C1 segment of cervical spinal cord (tissue), 14 donors: ENCODE results near the gene TLR8.
A peak's percentile ranks its signal among the peaks of the same experiment; 100 is the strongest.
"Not testable (repeated sequence)": the region's sequence is repeated elsewhere in the genome, so short reads cannot be mapped to it uniquely, and the experiment has no call there.

Experiments
- DNase-seq, 14 donors: peaks; one replicate each; lab custom pipeline; 2025; lab: John Stamatoyannopoulos, UW

The TLR8 gene

DNA sequence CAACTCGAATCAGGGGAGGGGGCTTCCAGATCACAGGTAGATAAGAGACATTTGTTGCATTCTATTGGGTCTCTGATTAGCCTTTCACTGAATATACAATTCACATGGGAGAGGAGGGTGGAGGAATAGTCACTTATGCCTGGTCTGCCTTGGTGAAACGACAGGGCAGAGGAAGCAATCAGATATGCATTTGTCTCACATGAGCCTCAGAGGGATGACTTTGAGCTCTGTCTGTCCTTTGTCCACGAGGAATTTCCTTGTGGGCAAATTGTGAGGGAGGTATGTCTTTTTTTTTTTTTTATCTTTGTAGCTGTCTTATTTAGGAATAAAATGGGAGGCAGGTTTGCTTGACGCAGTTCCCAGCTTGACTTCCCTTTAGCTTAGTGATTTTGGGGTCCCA lies 40.0 kb downstream of the TLR8 start:
- DNase-seq: no peak

DNA sequence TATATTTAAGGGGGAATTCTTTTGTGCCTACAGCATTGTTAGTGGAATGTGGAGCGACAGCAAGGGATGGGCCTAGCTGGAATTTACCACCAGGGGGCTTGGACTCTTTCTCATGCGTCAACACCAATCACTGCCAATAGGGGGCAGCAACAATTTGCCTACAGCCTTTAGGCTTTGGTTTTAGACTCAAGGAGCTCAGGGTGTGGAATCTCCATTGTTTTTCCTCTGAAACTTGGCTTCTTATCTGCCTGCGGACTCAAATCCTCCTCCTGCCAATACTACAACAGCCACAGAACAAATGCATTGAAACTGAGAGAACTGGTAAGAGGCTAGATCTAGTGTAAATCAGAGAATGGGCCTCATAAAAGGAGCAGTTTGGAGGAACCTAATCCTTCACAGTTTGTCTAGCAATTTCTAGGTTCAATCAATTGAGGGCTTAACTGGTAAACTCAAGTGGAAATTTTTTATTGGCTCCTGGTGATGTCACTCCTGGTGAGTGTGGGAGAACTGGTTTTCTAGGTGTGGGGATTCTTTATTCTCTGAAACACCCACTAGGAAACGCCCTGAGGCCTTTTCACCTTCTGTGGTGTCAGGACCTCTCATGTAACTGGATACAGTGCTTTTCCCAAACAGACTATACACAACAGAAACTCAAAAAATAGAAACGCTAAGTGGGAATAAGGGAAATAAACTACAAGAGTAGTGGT lies 40.6 kb downstream of the TLR8 start:
- peak in 8 of 14 donors; percentile 1 to 37 (median 18) for DNase-seq

DNA sequence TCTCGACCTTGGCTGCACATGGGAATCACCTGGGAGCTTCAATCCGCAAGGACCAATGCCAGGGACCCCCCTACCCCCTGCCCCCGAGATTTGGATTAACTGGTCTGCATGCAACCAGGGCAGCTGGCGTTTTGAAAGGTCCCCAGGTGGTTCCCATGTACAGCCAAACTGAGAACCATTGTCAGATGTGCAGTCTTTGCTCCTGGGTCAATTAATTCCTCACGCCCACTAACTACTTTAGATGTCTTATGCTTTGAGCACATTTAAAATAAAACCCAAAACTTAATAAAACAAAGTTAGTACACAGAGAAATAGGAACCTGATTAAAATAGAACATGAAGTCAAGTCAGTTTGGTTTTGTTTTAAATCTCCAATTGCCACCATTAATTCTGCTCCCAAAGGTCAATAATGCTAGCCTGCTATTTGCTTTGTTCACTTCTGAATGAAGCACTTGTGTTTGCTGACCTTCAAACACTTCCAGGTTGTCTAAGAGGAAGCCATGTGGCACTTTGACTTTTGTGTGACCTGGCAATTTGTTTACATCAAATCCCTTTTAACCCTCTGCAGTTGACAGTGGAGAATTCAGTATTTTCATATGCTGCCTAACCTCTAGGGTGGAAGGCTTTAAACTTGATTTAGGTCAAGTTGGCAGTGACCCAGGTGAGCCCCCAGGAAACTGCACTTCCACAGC lies 41.3 kb downstream of the TLR8 start:
- no peak for DNase-seq

DNA sequence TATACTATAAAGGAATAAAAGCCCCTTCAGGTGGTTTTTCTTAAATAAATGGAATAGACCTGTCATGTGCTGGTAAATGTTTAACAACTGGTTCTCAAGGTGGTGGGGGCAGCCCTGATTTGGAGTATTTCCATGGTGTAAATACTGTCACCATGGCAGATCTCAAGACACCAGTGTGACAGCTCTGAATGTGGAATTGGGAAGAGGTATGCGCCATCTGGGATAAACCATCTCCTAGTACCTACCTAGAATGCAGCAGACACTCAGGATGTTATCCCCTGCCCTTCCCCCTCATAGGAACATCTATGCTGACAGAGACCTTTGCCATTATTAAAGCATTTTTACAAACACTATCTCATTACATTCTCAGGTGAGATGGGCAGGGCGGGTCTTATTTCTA lies 42.1 kb downstream of the TLR8 start:
- DNase-seq: no peak

DNA sequence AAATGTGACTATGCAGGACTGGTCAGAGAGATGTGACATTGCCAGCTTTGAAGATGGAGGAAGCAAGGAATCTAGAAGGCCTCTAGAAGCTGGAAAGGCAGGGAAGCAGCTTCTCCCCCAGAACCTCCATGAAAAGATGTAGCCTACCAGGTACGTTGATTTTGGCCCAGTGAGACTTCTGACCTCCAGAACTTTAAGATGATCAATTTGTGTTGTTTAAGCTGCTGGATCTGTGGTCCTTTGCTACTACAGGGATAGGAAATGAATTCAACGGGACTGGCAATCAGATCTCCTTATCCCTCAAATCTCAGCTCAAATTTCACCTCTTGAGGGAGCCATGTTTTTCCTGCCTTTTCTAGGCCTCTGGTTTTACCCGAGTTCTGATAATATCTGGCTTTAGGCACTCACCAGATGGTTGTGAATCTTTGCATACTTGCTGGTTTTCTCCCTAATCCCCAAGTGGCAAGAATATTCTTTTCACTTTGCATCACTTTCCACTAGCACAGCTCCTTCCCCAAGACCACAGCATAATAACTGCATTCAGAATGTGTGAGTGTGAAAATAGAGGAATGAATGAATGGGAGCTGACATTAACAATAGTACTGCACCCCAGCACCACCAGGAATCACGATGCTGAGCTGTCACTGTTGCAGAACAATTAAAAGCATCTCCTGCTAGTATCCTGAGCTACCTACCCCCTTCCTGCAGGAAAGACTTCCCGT lies 42.9 kb downstream of the TLR8 start:
- DNase-seq: no peak

DNA sequence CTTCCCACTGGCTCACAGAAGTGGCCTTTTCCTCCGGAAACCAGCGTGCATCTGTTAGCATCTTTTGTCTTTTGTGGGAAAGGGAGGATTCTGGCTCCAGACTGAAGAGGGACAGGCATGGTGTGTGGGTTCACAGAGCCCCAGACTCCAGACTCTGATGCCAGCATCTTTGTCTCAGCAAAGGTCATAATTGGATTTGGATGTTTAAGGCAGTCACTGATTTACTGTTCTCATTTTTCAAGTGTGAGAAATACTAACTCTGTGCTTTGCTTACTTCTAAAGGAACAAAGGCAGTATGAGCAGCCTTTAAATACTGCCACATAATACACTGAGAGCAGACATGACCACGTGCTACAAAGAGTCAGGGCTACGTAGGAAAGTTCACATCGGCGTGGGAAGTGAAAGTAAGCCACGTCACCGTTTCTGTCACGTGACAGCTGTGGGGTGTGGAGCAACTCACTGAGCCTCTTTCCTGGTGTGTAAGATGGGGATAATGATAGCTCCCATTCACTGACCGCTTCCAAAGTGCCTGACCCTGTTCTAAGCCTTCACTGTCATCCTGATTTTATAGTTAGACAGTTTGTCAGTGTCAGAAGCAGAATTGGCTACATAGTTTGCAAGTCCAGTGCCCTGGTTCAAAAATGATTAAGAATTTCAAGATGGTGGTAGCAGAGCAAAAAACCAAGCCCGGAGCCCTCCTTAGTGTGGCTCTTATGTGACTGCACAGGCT lies 43.7 kb downstream of the TLR8 start:
- peak in 11 of 14 donors; percentile 17 to 76 (median 62) for DNase-seq

DNA sequence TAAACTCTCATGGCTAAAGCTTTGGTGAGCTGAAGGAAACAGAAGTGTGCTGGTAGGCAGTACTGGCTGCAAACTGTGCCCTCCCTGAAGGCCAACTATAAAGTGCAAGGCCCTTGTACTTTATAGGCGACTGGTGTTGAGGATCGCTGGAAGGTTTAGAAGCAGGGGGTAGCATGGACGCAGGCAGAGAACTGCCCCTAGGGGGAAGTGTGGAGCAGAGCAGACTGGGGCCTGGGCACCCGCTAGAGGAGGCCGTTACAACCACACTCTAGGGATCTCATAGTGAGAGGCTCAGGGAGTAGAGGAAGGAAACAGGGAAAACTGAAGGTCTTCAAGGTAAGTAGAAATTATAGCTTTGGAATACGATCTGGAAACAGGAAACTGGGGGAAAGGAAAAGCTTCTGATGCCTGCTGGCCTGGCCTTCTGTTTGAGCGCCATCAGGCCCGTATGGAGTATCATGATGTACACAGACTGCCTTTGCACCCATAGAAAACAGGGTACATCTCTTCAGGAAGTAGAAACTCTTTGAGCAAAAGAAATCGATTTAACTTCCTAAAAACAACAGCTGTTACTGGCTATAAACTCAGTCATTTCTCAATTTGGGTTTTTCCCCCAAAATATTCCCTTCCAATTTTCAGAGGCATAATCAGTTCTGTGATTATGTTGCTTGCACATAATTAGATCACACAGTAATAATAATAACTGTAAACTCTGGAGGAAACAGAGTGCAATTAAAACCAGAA lies 44.6 kb downstream of the TLR8 start:
- DNase-seq: peak in 2 of 14 donors; percentile 7 to 17

DNA sequence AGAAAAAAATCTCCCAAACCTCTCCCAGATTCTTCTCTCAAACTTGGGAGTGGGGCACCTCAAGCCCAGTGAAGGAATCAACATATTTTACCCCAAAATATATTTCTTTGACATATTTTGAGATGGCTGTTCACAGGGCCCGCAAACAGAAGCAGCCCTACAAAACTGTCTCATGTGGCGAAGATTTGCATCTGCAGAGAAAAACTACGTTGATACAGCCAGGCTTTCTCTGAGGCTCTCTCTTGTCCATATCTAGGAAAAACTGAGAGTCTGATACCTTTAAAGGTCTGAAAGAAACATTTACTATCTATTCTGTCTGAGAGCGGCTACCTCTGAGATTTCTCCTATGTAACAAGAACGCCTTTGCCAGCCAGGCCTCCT lies 45.2 kb downstream of the TLR8 start:
- no peak for DNase-seq

DNA sequence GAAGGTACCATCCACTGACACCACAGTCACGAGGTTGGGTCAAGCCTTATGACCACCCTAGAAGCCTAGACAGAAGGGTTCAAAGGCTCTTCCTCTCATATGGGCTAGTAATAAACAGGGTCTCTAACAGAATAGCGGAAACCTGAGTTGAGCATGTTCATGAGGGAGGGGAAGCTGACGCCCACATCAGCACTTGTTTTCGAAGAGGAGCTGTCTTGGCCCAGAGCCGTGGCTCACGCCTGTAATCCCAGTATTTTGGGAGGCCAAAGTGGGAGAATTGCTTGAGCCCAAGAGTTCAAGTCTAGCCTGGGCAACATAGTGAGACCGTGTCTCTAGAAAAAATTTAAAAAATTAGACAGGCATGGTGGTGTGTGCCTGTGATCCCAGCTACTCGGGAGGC lies 47.0 kb downstream of the TLR8 start:
- no peak for DNase-seq

DNA sequence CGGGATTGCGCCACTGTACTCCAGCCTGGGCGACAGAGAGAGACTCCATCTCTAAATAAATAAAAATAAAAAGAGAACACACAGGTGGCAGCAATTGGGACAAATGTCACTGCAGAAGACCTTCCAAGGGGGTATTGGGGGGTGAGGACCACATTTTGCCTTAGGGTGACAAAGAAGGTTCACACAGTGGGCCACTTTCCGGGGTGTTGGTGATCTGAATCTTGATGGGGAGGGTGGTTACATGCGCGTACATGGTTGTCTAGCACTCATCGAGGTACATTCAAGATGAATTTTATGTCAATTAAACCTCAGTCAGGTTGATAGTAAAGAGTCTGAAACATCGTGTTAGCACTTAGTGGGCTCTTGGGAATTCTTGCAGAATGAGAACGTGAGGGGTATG lies 48.0 kb downstream of the TLR8 start:
- DNase-seq: no peak

DNA sequence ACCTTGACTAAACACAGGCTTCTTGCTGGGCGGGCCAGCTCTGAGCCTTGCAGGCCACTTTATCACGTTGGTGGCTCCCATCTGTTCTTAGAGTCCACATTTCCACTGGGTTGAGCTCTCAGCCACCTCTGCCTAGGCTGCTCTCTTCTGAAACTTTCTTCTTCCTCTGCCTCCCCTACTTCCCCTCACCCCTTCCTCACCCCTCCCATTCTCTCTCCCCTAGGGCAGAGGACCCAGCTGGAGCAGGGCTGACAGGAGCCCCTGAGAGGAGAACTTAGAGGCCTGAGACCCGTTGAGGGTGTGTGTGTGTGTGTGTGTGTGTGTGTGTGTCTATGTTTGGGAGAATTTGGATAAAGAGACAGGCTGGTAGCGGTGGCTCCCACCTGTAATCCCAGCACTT lies 48.6 kb downstream of the TLR8 start:
- no peak for DNase-seq

DNA sequence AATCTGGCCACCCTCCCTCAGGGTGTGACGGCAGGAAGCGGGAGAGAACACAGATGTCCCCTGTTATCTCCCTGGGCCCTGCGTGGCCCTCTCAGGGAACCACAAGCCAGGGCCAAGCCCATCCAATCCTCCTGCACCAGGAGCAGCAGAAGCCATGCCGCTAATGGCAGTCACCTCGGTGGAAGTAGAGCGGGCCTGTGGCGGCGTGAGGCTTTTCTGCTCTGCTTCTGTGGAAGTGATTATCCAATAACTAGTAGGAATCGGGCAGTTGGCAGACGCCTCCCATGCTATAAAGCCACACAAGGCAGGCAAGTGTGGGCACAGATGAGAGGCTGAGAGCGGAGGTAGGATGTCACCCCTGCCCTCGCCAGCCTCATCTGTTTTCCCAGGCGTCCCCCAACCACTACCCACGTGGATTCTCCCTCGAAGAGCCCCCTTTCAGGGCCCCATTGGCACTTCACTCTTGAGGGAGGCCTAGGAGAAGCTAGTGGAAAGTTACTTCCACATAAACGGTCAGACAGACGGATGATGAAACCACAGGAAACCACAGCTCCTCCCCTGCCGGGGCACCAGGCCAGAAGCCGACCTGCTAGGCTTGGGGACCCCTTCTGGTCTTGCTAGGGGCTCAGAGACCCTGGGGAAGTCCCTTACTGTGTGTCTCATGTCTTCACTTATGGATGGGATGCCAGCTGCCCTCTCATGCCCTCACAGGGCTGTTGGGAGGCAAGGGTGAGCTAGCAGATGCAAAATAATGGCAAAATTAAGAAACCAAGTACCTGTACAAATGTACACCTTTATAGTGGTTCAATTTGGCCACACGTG lies 49.7 kb downstream of the TLR8 start:
- DNase-seq: peak in 8 of 14 donors; percentile 2 to 67 (median 47)

DNA sequence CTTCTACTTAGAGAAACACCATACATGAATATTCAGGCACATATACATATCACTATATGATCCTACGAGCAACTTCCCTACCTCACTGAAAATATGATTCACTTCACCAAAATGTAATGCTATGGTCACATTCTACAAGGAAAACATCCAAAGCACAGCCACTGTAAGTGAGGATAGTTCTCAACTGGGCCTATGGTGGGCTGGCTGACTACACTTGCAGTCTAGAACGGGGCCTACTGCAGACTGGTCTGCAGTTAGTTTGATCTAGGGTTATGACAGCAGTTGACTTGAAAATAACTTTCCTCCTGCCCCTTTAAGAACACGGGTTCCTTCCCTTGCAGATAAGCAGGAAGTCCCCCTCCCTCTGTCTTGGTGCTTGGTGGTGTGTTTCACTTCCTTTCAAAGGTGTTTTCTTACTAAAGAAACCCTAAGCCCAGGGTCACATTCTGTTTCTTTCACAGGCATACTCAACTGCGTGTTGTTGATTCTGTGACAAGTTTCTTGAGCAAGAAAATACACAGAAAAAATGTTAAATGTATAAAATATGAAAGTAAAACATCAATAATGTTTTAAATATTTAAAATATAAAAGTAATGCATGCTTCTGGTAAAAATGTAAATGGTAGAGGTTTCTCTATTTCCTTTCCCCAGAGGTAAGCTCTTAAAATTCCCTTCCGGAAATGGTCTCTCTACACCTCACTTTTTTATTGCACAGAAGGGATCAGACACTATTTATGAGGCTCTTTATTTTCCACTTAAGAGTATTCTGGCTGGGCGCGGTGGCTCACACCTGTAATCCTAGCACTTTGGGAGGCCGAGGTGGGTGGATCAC lies 50.5 kb downstream of the TLR8 start:
- DNase-seq: peak in 3 of 14 donors; percentile 14 to 27 (median 23)

DNA sequence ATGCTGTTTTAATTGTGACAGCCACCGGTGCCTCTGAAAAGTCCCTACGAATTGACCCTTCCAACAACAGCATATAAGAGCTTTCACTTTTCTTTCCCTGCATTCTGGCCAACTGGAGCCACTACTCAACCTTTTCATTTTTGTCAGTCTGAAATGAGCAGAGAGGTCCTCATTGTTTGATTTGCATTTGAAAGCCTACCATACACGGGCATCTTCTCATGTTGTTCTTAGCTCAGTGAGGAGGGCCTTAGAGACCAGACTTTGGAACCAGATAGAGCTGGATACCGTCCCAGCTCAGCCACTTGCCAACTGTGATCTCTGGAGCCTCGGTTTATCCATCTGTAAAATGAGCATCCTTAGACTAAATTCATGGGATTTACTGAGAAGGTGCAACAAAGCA lies 51.6 kb downstream of the TLR8 start:
- no peak for DNase-seq

DNA sequence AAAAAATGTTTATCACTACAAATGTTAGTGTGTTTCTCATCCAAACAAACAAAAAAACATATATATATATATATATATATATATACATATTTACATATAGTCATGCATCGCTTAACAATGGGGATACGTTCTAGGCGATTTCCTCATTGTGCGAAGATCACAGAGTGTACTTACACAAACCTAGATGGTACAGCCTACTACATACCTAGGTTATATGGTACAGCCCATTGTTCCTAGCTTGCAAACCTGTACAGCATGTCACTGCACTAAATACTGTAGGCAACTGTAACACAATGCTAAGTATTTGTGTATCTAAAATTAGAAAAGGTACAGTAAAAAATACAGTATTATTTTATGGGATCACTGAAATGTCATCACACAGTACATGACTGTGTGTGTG lies 52.0 kb downstream of the TLR8 start:
- no peak for DNase-seq

DNA sequence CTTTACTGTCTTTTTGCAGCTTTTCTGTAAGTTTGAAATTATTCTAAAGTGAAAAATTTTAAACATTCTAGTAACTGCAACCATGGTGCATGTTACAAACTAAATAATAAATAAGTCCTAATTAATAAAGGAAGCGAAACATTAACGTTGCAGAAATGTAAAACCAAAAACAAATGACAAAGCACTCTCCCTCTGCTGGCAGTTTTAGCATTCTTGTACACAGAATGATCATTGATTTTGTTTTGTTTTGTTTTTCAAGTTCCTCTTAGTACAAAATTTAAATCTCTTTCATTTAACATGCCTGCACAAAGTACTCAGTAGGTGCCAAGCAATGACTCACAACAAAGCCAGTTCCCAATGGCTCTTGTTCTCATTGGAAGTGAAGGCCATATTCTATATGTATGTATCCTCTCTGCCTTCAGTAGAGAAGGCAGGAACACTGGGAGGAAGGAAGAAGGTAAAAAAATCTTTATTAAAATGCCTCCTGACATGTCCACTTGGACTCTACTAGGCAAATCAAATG lies 54.8 kb downstream of the TLR8 start:
- no peak for DNase-seq

DNA sequence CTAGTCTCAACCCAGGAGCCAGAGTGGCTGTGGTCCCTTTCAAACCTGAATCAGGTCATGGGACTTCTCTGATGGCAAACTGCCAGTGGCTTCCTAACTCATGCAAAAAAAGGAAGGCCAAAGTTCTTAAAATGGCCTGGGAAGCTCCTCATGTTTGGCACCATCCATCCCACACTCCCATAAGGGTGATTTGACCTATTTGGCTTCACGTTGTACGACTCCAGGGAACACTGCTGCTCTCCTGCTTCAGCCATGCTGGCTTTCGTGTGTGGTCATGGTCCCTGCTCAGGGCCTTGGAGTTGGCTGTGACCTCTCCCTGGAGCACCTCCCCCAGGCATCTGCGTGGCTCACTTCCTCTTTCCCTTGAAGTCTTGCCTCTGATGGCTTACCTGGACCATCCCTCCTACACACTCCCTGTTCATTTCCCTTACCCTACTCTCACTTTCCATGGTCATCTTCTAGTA lies 55.7 kb downstream of the TLR8 start:
- DNase-seq: no peak

DNA sequence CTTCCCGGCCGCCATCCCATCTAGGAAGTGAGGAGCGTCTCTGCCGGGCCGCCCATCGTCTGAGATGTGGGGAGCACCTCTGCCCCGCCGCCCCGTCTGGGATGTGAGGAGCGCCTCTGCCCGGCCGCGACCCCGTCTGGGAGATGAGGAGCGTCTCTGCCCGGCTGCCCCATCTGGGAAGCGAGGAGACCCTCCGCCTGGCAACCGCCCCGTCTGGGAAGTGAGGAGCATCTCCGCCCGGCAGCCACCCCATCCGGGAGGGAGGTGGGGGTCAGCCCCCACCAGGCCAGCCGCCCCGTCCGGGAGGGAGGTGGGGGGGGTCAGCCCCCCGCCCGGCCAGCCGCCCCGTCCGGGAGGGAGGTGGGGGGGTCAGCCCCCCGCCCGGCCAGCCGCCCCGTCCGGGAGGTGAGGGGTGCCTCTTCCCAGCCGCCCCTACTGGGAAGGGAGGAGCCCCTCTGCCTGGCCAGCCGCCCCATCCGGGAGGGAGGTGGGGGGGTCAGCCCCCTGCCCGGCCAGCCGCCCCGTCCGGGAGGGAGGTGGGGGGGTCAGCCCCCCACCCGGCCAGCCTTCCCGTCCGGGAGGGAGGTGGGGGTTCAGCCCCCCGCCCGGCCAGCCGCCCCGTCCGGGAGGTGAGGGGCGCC lies 56.9 kb downstream of the TLR8 start:
- DNase-seq: not testable (repeated sequence)
